ENCODE measurements around the gene USP32.

Gene USP32

DNA sequence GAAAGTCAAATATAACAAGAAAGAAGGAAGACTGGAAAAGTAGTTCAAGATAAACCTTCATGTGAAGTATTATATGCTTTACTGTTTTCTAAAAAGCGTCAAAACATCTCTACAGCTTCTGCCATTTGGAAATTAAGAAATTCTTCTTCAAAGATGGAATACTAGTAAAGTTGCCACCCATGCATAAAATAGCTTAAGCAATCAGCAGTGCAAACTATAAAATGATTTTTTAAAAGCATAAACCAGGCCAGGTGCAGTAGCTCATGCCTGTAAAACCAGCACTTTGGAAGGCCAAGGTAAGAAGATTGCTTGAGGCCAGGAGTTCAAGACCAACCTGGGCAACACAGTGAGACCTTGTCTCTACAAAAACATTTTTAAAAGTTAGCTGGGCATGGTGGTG lies 68.2 kb downstream of the USP32 start:
- Histone ChIP-seq H4K8ac (ENCODE audit: low read length) (no peak overlapping the region), H3K14ac (ENCODE audit: low read length in 2 of 2) (no peak overlapping the region), H3K9me3 (ENCODE audit: control insufficient read depth, low read length) (no peaks in the 10 kb centered on the region), H2BK120ac (ENCODE audit: low read depth, low read length) (no peak overlapping the region), H3K27me3 (ENCODE audit: control insufficient read depth in 1 of 2, insufficient read depth in 1 of 2, low read length in 2 of 2) (no peaks in the 10 kb centered on the region), H2BK12ac (ENCODE audit: low read length in 2 of 2) (no peak overlapping the region), H2AK5ac (ENCODE audit: low read length, severe bottlenecking) (no peak overlapping the region), H3K27ac (ENCODE audit: low read length, poor library complexity, severe bottlenecking) (no peak overlapping the region), H3K4me1 (ENCODE audit: control insufficient read depth, insufficient read depth, low read depth, low read length) (peaks cover 6% of the 10 kb centered on the region), H3K9ac (ENCODE audit: low read length) (no peak overlapping the region), H3K4ac (ENCODE audit: low read depth in 1 of 2, low read length in 2 of 2) (no peak overlapping the region), H3K23ac (ENCODE audit: low read length in 2 of 2) (peak overlapping the region in 1 of 2 experiments; percentile 52), H3K18ac (ENCODE audit: low read depth in 1 of 2, low read length in 2 of 2) (no peak overlapping the region), H3K79me1 (replicated peaks; ENCODE audit: low read length, poor library complexity, severe bottlenecking) (peaks cover 29% of the 10 kb centered on the region), H3K4me3 (ENCODE audit: insufficient read depth in 1 of 2, low read depth in 1 of 2, low read length in 2 of 2) (no peak overlapping the region), H4K91ac (ENCODE audit: low read length) (no peak overlapping the region), H2AFZ (ENCODE audit: low read depth, low read length) (no peak overlapping the region), H2BK5ac (ENCODE audit: low read depth, low read length, poor library complexity, severe bottlenecking) (no peak overlapping the region), H2BK15ac (ENCODE audit: low read depth, poor library complexity, severe bottlenecking) (no peak overlapping the region), H3K36me3 (ENCODE audit: control insufficient read depth in 1 of 2, insufficient read depth in 2 of 2, low read depth in 1 of 2, low read length in 2 of 2) (peaks cover 10 to 21% of the 10 kb centered on the region in 2 experiments), H3K4me2 (ENCODE audit: low read length, poor library complexity, severe bottlenecking) (no peak overlapping the region)
- no CpG with 5 or more reads among the region's 1 CpG for WGBS
- no peak for DNase-seq

DNA sequence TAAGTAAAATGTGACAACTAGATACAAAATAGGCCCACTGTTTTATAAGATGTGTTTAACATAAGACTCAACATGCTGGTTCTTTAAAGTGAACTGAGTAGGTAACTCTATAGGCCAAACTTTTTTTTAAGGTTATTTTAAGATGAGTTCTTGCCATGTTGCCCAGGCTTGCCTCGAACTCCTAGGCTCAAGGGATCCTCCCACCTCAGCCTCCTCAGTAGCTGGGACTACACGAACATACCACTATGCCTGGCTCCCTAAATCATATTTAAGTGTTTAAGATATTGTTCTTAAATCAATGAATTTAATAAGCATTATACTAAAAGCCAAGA lies 69.9 kb downstream of the USP32 start:
- Histone ChIP-seq H2AFZ (ENCODE audit: low read depth, low read length) (no peak overlapping the region), H2BK12ac (ENCODE audit: low read length in 2 of 2) (no peak overlapping the region), H3K27me3 (ENCODE audit: control insufficient read depth in 1 of 2, insufficient read depth in 1 of 2, low read length in 2 of 2) (no peaks in the 10 kb centered on the region), H3K14ac (ENCODE audit: low read length in 2 of 2) (no peak overlapping the region), H2BK120ac (ENCODE audit: low read depth, low read length) (no peak overlapping the region), H3K4me3 (ENCODE audit: insufficient read depth in 1 of 2, low read depth in 1 of 2, low read length in 2 of 2) (no peak overlapping the region), H3K4me2 (ENCODE audit: low read length, poor library complexity, severe bottlenecking) (no peak overlapping the region), H2AK5ac (ENCODE audit: low read length, severe bottlenecking) (no peak overlapping the region), H2BK5ac (ENCODE audit: low read depth, low read length, poor library complexity, severe bottlenecking) (no peak overlapping the region), H4K91ac (ENCODE audit: low read length) (no peak overlapping the region), H3K9me3 (ENCODE audit: control insufficient read depth, low read length) (no peaks in the 10 kb centered on the region), H3K18ac (ENCODE audit: low read depth in 1 of 2, low read length in 2 of 2) (no peak overlapping the region), H3K27ac (ENCODE audit: low read length, poor library complexity, severe bottlenecking) (no peak overlapping the region), H3K36me3 (ENCODE audit: control insufficient read depth in 1 of 2, insufficient read depth in 2 of 2, low read depth in 1 of 2, low read length in 2 of 2) (peaks cover 2 to 4% of the 10 kb centered on the region in 2 experiments), H3K9ac (ENCODE audit: low read length) (no peak overlapping the region), H2BK15ac (ENCODE audit: low read depth, poor library complexity, severe bottlenecking) (no peak overlapping the region), H3K23ac (ENCODE audit: low read length in 2 of 2) (no peak overlapping the region), H3K79me1 (replicated peaks; ENCODE audit: low read length, poor library complexity, severe bottlenecking) (peaks cover 18% of the 10 kb centered on the region), H4K8ac (ENCODE audit: low read length) (no peak overlapping the region), H3K4me1 (ENCODE audit: control insufficient read depth, insufficient read depth, low read depth, low read length) (peaks cover 3% of the 10 kb centered on the region), H3K4ac (ENCODE audit: low read depth in 1 of 2, low read length in 2 of 2) (no peak overlapping the region)
- no peak for DNase-seq
- WGBS, result no CpG with 5 or more reads among the region's 2 CpGs

DNA sequence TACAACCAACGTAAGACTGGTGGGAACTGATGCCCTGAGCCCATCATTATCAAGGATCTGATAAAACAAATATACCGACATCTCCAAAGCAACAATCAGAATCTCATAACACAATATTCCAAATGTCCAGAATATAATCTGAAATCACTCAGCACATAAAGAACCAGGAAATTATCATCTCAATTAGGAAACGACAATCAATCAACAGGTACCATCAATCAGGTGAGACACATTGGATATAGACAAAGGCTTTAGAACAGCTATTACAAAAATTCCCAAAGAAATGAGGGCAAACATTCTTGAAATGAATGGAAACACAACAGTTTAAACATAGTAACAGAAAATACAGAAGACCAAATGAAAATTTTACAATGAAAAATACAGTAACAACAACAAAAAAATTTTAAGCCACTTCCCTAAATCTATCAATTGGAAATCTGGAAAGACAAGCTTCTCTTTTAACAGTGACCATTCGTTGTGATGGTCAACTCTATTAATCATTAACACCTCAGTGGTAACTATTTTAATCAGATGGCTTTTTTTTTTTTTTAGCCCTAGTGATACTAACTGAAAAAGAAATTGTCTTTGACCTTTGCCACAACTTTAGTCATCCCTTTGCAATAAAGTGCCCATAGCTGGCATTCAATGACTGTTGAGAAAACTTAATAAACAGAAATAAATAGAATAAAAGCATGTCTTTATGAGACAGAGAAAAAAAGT lies 70.4 kb downstream of the USP32 start:
- Histone ChIP-seq H2AK5ac (ENCODE audit: low read length, severe bottlenecking) (no peak overlapping the region), H2BK5ac (ENCODE audit: low read depth, low read length, poor library complexity, severe bottlenecking) (no peak overlapping the region), H3K4me2 (ENCODE audit: low read length, poor library complexity, severe bottlenecking) (no peak overlapping the region), H2AFZ (ENCODE audit: low read depth, low read length) (no peak overlapping the region), H3K9ac (ENCODE audit: low read length) (no peak overlapping the region), H3K9me3 (ENCODE audit: control insufficient read depth, low read length) (no peaks in the 10 kb centered on the region), H3K36me3 (ENCODE audit: control insufficient read depth in 1 of 2, insufficient read depth in 2 of 2, low read depth in 1 of 2, low read length in 2 of 2) (peaks cover 2 to 3% of the 10 kb centered on the region in 2 experiments), H4K91ac (ENCODE audit: low read length) (no peak overlapping the region), H3K27me3 (ENCODE audit: control insufficient read depth in 1 of 2, insufficient read depth in 1 of 2, low read length in 2 of 2) (no peaks in the 10 kb centered on the region), H3K4me1 (ENCODE audit: control insufficient read depth, insufficient read depth, low read depth, low read length) (peaks cover 3% of the 10 kb centered on the region), H3K27ac (ENCODE audit: low read length, poor library complexity, severe bottlenecking) (no peak overlapping the region), H2BK120ac (ENCODE audit: low read depth, low read length) (no peak overlapping the region), H2BK12ac (ENCODE audit: low read length in 2 of 2) (no peak overlapping the region), H3K79me1 (replicated peaks; ENCODE audit: low read length, poor library complexity, severe bottlenecking) (peaks cover 20% of the 10 kb centered on the region), H3K4ac (ENCODE audit: low read depth in 1 of 2, low read length in 2 of 2) (no peak overlapping the region), H2BK15ac (ENCODE audit: low read depth, poor library complexity, severe bottlenecking) (no peak overlapping the region), H3K14ac (ENCODE audit: low read length in 2 of 2) (no peak overlapping the region), H4K8ac (ENCODE audit: low read length) (no peak overlapping the region), H3K18ac (ENCODE audit: low read depth in 1 of 2, low read length in 2 of 2) (no peak overlapping the region), H3K23ac (ENCODE audit: low read length in 2 of 2) (no peak overlapping the region), H3K4me3 (ENCODE audit: insufficient read depth in 1 of 2, low read depth in 1 of 2, low read length in 2 of 2) (no peak overlapping the region)
- no peak for DNase-seq
- 96% methylated on average over 3 of the region's 4 CpGs for WGBS

DNA sequence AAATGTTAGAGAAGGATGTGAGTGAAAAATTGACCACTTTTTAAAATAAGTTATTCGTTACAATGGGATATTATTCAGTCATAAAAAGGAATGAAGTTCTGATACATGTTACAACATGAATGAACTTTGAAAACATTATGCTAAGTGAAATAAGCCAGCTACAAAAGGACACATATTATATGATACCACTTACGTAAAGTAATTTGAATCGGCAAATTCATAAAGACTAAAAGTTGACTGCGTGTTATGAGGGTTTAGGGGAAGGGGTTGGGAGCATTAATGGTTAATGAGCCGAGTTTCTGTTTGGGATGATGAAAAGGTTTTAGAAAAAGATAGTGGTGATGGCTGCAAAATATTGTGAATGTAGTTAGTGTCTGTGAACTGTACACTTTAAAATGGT lies 73.1 kb downstream of the USP32 start:
- Histone ChIP-seq H4K8ac (ENCODE audit: low read length) (no peak overlapping the region), H3K36me3 (ENCODE audit: control insufficient read depth in 1 of 2, insufficient read depth in 2 of 2, low read depth in 1 of 2, low read length in 2 of 2) (no peaks in the 10 kb centered on the region), H3K4me3 (ENCODE audit: insufficient read depth in 1 of 2, low read depth in 1 of 2, low read length in 2 of 2) (no peak overlapping the region), H3K14ac (ENCODE audit: low read length in 2 of 2) (no peak overlapping the region), H2AK5ac (ENCODE audit: low read length, severe bottlenecking) (no peak overlapping the region), H3K27me3 (ENCODE audit: control insufficient read depth in 1 of 2, insufficient read depth in 1 of 2, low read length in 2 of 2) (no peaks in the 10 kb centered on the region), H2BK5ac (ENCODE audit: low read depth, low read length, poor library complexity, severe bottlenecking) (no peak overlapping the region), H3K27ac (ENCODE audit: low read length, poor library complexity, severe bottlenecking) (no peak overlapping the region), H2BK12ac (ENCODE audit: low read length in 2 of 2) (no peak overlapping the region), H3K23ac (ENCODE audit: low read length in 2 of 2) (no peak overlapping the region), H3K4ac (ENCODE audit: low read depth in 1 of 2, low read length in 2 of 2) (no peak overlapping the region), H3K79me1 (replicated peaks; ENCODE audit: low read length, poor library complexity, severe bottlenecking) (peaks cover 18% of the 10 kb centered on the region), H2BK120ac (ENCODE audit: low read depth, low read length) (no peak overlapping the region), H3K9me3 (ENCODE audit: control insufficient read depth, low read length) (no peaks in the 10 kb centered on the region), H3K4me1 (ENCODE audit: control insufficient read depth, insufficient read depth, low read depth, low read length) (peaks cover 3% of the 10 kb centered on the region), H3K4me2 (ENCODE audit: low read length, poor library complexity, severe bottlenecking) (no peak overlapping the region), H2BK15ac (ENCODE audit: low read depth, poor library complexity, severe bottlenecking) (no peak overlapping the region), H4K91ac (ENCODE audit: low read length) (no peak overlapping the region), H3K18ac (ENCODE audit: low read depth in 1 of 2, low read length in 2 of 2) (no peak overlapping the region), H2AFZ (ENCODE audit: low read depth, low read length) (no peak overlapping the region), H3K9ac (ENCODE audit: low read length) (no peak overlapping the region)
- DNase-seq, result no peak
- WGBS, result 92% methylated on average over 4 of the region's 5 CpGs

Data from mesenchymal stem cell (in vitro differentiated cells and primary cell).